ENCODE data around the gene ZNF396.
A peak's percentile ranks its signal among the peaks of the same experiment; 100 is the strongest.

The ZNF396 gene

DNA sequence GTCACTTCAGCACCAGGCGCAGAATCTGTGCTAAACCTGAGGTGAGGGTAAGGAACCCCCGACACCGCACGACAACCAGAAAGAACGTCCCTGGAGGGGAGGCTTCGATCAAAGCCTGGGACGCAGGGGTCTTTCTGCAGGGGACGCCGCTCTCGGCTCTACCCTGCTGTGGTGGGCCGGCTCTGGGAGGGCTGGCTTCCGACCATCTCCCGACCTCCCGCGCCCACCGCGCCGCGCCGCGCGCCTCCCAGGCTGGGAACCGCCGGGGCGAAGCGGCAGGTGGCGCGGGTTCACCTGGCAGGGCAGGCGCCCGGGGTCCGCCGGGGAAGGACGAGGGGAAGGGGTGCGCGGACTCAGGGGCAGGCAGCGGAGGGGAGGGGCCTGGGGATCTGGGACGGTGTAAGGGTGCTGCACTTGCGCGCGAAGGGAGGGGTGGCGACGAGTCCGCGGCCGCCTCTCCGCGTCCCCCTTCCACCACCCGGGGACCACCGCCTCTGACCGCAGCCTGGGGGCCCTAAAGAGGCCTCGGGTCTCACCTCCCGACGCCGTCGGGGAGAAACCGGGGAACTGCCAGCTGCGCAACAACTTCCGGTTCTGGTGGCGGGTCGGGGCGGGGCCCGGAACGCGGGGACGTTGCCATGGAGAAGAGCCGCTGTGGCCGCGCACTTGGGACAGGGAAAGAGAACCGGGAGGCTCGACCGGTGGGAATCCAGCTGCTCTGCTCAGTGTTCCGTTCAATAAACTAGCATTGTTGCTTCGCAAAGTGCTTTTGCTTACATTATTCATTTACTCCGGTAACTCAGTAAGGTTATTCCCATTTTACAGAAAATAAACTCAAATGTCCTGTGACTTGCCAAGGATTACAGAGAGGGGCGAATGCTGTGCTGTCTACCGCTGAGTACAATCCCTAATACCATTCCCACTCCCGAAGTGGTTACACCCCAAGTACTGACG, at the start of gene ZNF396:
ZNF396 (minus strand) TSS at position 596 of the 954 bp plus-strand sequence. CDS start 3,045 bp downstream, outside the sequence.
- FAIRE-seq (no peak), DNase-seq (ENCODE audit: low spot score) (no peak)

DNA sequence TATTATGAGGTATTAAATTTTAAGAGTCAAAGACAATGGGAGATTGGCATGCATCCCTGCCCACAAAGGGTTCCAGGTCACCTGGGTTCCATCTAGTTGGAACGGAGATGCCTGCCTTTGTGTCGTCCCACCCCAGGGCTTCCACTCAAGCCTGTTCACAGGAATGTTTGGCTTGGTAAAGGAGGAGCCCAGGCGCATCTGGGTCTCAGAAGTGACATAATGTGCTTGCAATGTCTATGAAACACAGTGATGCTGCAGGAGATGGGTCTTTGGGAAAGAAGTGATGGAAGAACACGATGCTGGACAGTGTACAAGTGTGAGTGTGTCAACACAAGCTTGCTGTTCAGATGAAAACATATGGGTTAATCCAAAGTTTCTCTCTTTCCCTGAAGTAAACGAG, 49.6 kb upstream of the ZNF396 start:
- DNase-seq (ENCODE audit: low spot score): no peak
- FAIRE-seq: no peak

GRCh38 chr18:35424356-35424755, 47.2 kb upstream of the ZNF396 start:
- DNase-seq (ENCODE audit: low spot score) (no peak), FAIRE-seq (no peak)

DNA sequence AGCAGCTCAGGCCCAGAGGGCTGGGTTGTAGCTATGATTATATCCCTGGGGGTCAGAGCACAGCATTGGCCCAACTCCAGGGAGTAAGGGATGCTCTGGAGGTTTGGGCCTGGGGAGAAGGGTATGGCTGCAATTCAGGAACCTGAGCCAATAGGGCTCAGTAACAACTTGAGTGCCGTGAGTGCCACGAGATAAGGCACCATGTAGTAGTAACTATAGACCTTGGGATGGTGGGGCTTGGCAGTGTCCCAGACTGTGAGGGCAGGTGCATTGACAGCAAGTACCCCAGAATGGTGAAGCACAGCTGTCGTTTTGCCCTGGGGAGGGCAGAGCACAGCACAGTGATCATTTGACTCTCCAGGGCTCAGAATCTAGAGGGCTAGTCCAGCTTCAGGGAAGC, 45.1 kb upstream of the ZNF396 start:
- no peak for FAIRE-seq
- no peak for DNase-seq (ENCODE audit: low spot score)

GRCh38 chr18:35418610-35419009, 41.5 kb upstream of the ZNF396 start:
- DNase-seq (ENCODE audit: low spot score) (no peak), FAIRE-seq (no peak)

GRCh38 chr18:35417223-35417622, 40.1 kb upstream of the ZNF396 start:
- DNase-seq (ENCODE audit: low spot score) (no peak), FAIRE-seq (no peak)

- DNase-seq (ENCODE audit: low spot score): no peak
- no peak for FAIRE-seq
Measured at GRCh38 chr18:35415511-35416073, 38.5 kb upstream of the ZNF396 start.

GRCh38 chr18:35413163-35413511, 36.0 kb upstream of the ZNF396 start:
- FAIRE-seq (no peak), DNase-seq (ENCODE audit: low spot score) (no peak)

- DNase-seq (ENCODE audit: low spot score): no peak
- no peak for FAIRE-seq
Measured at GRCh38 chr18:35411625-35412351, 34.7 kb upstream of the ZNF396 start.

DNA sequence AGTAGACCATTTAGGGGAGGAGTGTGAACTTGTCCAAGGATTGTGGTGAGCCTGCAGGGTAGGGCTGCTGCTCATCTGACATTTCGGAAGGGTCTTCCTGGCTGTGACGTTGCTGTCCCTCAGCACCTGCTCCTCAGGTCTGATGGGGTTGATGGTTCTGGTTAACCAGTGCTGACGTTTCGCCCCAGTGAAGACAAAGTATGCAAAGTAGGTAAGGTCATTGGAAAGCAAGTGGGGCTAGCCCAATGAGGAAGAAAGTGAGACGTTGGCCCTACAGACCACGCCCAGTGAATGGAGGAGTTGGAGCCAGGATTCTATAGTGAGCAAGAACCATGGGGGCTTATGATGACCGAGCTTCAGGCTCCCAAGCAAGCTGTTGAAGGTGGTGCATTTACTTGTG, 33.4 kb upstream of the ZNF396 start:
- DNase-seq (ENCODE audit: low spot score) (no peak), FAIRE-seq (no peak)

DNA sequence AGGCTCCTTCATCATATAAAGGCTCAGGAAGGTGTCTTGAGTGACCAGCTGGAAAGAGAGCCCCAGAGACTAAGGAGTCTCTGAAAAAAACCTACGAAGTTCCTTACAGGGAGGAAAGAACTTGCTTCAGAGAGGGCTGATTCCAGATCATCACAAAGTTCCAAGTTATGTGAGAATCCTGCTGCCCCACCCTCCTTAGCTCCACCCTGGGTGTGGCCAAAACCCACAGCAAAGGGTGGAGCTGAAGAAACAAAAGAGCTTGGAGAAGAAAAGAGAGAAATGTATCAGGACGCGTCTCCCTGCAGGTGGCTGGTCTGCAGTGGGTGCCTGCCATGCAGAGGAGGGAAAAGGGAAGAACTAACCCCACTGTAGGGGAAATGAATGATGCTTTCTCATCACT, 32.8 kb upstream of the ZNF396 start:
- DNase-seq (ENCODE audit: low spot score) (no peak), FAIRE-seq (no peak)

DNA sequence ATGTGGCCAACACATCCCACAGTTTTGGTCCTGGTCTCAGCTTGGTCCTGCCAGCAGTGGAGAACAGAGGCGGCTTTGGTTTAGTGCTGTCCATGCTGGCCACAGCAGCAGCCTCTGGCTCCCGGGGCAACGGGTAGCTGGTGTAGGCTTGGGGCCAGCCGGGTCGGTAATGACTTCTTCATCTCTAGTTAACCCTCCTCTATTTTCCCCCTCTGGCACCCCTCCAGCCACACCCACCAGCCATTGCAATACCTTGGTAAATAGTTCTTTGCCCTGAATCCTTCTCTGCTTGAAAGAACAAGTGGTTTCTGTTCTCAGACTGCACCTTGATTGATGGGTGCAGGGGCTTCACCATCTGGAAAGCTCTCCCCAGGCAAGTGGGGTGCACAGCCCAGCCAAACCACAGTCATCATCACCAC, 31.7 kb upstream of the ZNF396 start:
- FAIRE-seq: no peak
- no peak for DNase-seq (ENCODE audit: low spot score)

DNA sequence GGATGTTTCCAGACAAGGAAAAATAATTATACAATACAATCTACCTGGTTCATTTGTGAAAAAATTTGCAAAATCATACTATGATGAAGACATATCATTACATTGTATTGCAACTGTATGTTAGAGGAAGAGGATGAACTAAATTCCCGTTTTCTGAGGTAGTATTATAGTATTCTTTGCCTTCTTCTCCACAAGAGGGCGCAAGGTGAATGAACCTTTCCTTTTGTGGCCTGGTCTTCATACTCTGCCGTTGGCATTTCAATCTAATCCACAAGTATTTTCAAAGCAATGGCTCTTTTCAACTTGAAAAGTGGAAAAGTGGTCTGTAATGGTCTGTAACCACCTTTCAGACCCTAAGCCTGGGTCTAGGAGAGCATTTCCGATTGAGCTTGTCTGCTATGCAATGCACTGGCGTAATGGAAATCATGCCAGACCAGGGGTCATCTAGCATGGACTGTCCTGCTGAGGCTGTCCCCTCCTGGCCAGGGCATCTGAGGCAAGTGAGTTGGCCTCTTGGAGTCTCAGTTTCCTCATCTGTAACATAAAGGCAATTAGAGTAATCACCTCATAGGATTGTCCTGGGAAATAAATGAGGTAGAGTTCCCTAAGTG, 30.8 kb upstream of the ZNF396 start:
- peak; percentile 57 for DNase-seq (ENCODE audit: low spot score)
- peak; percentile 79 for FAIRE-seq

- no peak for FAIRE-seq
- no peak for DNase-seq (ENCODE audit: low spot score)
Measured at GRCh38 chr18:35406666-35407065, 29.5 kb upstream of the ZNF396 start.

GRCh38 chr18:35397976-35398375, 20.8 kb upstream of the ZNF396 start:
- FAIRE-seq (no peak), DNase-seq (ENCODE audit: low spot score) (no peak)

DNA sequence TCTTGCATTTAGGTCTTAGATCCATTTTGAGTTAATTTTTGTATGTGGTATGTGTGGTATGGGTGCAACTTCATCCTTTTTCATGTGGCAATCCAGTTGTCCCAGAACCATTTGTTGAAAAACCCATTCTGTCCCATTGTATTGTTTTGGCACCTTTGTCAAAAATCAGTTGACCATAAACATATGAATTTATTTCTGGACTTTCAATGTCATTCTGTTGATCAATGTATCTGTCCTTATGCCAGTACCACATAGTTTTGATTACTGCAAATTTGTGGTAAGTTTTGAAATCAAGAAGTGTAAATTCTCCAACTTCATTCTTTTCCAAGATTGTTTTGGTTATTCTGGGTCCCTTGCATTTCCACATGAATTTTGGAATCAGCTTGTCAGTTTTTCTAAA, 16.6 kb upstream of the ZNF396 start:
- DNase-seq (ENCODE audit: low spot score): no peak
- no peak for FAIRE-seq

DNA sequence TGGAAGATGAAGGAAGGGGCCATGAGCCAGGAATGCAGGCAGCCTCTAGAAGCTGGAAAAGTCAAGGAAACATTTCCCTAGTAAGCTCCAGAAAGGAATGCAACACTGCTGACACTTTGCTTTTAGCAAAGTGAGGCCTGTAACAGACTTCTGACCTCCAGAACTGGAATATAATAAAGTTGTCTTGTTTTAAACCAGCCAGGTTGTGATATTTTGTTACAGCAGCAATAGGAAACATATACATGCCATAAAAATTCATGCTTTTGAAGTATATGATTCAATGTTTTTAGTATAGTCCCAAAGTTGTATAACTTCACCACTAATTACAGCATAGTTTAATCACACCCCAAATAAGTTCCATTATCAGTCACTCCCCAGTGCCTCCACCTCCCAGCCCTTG, 15.2 kb upstream of the ZNF396 start:
- FAIRE-seq (no peak), DNase-seq (ENCODE audit: low spot score) (no peak)

DNA sequence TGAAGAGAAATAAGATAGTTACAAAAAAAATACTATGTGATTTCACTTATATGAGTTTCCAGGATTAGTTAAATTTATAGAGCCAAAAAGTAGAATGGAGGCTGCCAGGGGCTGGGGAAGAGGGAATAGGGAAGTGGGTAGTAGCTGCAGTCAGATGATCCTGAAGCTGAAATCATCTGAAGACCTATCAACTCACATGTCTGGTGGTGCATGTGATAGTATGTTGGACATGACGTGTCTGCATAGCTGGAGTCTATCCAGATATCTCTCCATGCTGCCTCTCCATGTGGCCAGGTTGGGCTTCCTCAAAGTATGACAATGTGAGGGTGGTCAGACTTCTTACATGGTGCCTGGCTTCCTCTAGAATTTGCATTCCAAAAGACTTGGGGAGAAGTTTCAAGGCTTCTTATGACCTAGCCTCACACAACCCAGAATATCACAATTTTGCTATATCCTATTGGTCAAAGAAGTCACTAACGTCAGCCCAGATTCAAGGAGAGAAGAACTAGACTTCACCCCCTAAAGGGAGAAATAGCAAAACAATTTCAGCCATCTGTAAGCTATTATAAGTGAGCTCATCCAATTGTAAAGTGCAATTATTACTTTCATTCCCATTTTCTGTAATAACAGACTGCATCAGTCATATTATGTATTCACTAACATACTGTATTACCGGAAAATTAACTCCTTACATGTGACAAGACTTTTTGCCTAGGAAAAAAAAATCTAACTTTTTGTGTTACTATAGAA, 14.0 kb upstream of the ZNF396 start:
- DNase-seq (ENCODE audit: low spot score) (no peak), FAIRE-seq (no peak)

DNA sequence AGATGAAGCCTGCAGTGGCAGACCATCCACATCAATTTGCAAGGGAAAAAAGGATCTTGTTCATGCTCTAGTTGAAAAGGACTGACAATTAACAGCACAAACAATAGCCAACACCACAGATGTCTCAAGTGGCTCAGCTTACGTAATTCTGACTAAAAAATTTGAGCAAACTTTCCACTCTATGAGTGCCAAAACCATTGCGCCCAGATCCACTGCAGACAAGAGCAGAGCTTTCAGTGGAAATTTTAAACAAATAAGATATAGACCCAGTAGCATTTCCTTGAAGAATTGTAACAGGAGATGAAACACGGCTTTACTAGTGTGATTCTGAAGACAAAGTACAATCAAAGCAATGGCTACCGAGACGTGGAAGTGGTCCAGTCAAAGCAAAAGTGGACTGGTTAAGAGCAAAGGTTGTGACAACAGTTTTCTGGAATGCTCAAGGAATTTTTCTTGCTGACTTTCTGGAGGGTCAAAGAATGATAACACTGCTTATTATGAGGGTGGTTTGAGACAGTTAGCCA, 12.0 kb upstream of the ZNF396 start:
- no peak for DNase-seq (ENCODE audit: low spot score)
- FAIRE-seq: no peak

DNA sequence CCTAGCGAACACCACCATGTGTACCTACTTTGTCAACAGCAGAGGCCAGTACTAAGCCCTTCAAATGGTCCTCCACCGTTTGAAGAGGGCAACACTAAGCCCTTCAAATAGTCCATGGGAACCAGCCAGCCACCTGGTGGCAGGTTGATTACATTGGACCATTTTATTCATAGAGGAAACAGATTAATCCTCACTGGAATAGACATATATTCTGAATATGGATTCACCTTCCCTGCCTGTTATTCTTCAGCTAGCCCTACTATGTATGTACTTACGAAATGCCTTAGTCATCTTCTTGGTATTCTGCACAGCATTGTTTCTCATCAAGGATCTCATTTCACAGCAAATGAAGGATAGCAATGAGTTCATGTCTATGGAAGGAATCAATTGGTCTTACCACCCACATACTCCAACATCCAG, 10.0 kb upstream of the ZNF396 start:
- no peak for FAIRE-seq
- no peak for DNase-seq (ENCODE audit: low spot score)

- FAIRE-seq (no peak), DNase-seq (ENCODE audit: low spot score) (peak; percentile 48)
Measured at GRCh38 chr18:35386600-35387100, 9.5 kb upstream of the ZNF396 start.

All from RCC 7860 (cell line).